Cardiac muscle cell (in vitro differentiated cells and primary cell): ENCODE data around the gene INPP5D. TPM values are rescaled to one million over a fixed set of nuclear protein-coding genes. Genes with fewer than 3 reads are reported as not detected.
"Not testable (repeated sequence)": the region's sequence is repeated elsewhere in the genome, so short reads cannot be mapped to it uniquely, and the experiment has no call there.

Experiments used
- DNase-seq, 2 donors: peaks; one replicate each; pipeline versions ENCODE4 v3.0.0 to v3.0.0-alpha.2; 2010 to 2017; ENCODE audit warnings: low read depth in 1 of 2, low spot score in 1 of 2
- H3K27ac ChIP-seq: fragments of 200-600 bp; sonication (generic); 2 replicates; pipeline ENCODE4 v1.5.1; 2016
- H3K27me3 ChIP-seq: fragments of 200-600 bp; sonication (generic); 2 replicates; pipeline ENCODE4 v1.6.0; 2016; ENCODE audit warnings: control low read depth
- H3K36me3 ChIP-seq: fragments of 200-600 bp; sonication (generic); 2 replicates; pipeline ENCODE4 v1.5.1; 2016; ENCODE audit warnings: control low read depth
- H3K4me1 ChIP-seq: fragments of 200-600 bp; sonication (generic); 2 replicates; pipeline ENCODE4 v1.8.1; 2017; ENCODE audit warnings: low read depth, mild to moderate bottlenecking, mixed run types
- H3K4me3 ChIP-seq: fragments of 200-600 bp; sonication (generic); 2 replicates; pipeline ENCODE4 v1.5.1; 2016; ENCODE audit warnings: mild to moderate bottlenecking
- H3K9me3 ChIP-seq: fragments of 200-600 bp; sonication (generic); 2 replicates; pipeline ENCODE4 v1.5.1; 2017; ENCODE audit warnings: low read depth, mild to moderate bottlenecking, control low read depth
- polyA plus RNA-seq: library from polyadenylated mRNA; unstranded; fragments of >200 nt; fragmentation: Nextera tagmentation; extraction: Ambion mirVana; gene quantifications from 2 replicates; pipeline ENCODE4 v1.2.1, GENCODE V29; 2016
- total RNA-seq: library from RNA; depleted of rRNA; stranded (reverse); fragments of >200 nt; gene quantifications from 2 replicates; pipeline ENCODE4 v1.2.3, GENCODE V29; 2016
- TF ChIP-seq, protein P1 (sequence below): IDR thresholded peaks from 2 replicates; pipeline ENCODE4 v1.5.1; 2012; ENCODE audit warnings: low read depth, mild to moderate bottlenecking, low read length

The INPP5D gene
- total and polyA plus RNA-seq, 2 experiments from 2014 or later: 4.5 to 6.8 TPM

GRCh38 chr2:233047206-233047605 is 12.9 kb upstream of the INPP5D start:
- TF ChIP-seq, protein P1, sequence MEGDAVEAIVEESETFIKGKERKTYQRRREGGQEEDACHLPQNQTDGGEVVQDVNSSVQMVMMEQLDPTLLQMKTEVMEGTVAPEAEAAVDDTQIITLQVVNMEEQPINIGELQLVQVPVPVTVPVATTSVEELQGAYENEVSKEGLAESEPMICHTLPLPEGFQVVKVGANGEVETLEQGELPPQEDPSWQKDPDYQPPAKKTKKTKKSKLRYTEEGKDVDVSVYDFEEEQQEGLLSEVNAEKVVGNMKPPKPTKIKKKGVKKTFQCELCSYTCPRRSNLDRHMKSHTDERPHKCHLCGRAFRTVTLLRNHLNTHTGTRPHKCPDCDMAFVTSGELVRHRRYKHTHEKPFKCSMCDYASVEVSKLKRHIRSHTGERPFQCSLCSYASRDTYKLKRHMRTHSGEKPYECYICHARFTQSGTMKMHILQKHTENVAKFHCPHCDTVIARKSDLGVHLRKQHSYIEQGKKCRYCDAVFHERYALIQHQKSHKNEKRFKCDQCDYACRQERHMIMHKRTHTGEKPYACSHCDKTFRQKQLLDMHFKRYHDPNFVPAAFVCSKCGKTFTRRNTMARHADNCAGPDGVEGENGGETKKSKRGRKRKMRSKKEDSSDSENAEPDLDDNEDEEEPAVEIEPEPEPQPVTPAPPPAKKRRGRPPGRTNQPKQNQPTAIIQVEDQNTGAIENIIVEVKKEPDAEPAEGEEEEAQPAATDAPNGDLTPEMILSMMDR: no peak
- H3K27ac ChIP-seq: no peak overlapping the region

DNA sequence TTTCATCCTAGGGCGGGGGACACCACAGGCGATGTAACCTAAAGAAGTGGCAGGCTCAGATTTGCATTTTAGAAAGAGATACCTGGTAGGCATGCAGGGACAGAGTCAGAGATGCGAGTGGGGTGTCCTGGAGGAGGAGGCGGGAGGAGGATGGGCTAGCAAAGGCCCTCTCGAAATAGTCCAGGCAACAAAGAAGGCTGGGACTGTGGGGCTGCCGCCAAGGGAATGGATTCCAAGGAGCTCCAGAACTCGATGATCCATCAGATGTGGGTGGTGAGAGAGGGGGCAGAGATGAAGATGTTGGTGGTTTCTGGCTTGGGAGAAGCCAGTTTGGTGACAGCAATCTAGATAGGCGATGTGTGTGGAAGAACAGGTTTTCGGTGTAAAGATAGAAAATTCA is 12.5 kb upstream of the INPP5D start:
- Histone ChIP-seq H3K4me3 (no peak overlapping the region), H3K36me3 (no peaks in the 10 kb centered on the region), H3K27ac (no peak overlapping the region), H3K9me3 (no peaks in the 10 kb centered on the region), H3K4me1 (no peaks in the 10 kb centered on the region), H3K27me3 (peaks cover 17% of the 10 kb centered on the region)
- no peak for DNase-seq
- TF ChIP-seq, protein P1: no peak

More at GRCh38 chr2:233047206-233047605, 12.9 kb upstream of the INPP5D start:
- no peak for DNase-seq
- no peak overlapping the region for H3K4me3 ChIP-seq
- H3K4me1 ChIP-seq: no peaks in the 10 kb centered on the region
- no peaks in the 10 kb centered on the region for H3K9me3 ChIP-seq
- H3K27me3 ChIP-seq: peaks cover 17% of the 10 kb centered on the region
- no peaks in the 10 kb centered on the region for H3K36me3 ChIP-seq

- no peaks in the 10 kb centered on the region for H3K4me1 ChIP-seq
Observed at GRCh38 chr2:233048569-233049193, 11.5 kb upstream of the INPP5D start.

GRCh38 chr2:233049194-233049761 is 10.9 kb upstream of the INPP5D start:
- Histone ChIP-seq H3K36me3 (no peaks in the 10 kb centered on the region), H3K4me3 (no peak overlapping the region), H3K9me3 (no peaks in the 10 kb centered on the region), H3K27me3 (peaks cover 20% of the 10 kb centered on the region), H3K4me1 (no peaks in the 10 kb centered on the region), H3K27ac (no peak overlapping the region)
- no peak for DNase-seq
- TF ChIP-seq, protein P1: no peak

More at GRCh38 chr2:233048569-233049193, 11.5 kb upstream of the INPP5D start:
- Histone ChIP-seq H3K36me3 (no peaks in the 10 kb centered on the region), H3K9me3 (no peaks in the 10 kb centered on the region), H3K27me3 (peaks cover 17% of the 10 kb centered on the region), H3K27ac (no peak overlapping the region), H3K4me3 (no peak overlapping the region)
- TF ChIP-seq, protein P1: no peak
- no peak for DNase-seq

GRCh38 chr2:233051241-233052149 is 8.6 kb upstream of the INPP5D start:
- Histone ChIP-seq H3K36me3 (no peaks in the 10 kb centered on the region), H3K27ac (no peak overlapping the region), H3K27me3 (peaks cover 23% of the 10 kb centered on the region), H3K4me1 (no peaks in the 10 kb centered on the region), H3K9me3 (no peaks in the 10 kb centered on the region), H3K4me3 (no peak overlapping the region)
- DNase-seq: peak in 1 of 2 donors; percentile 90
- TF ChIP-seq, protein P1: no peak

DNA sequence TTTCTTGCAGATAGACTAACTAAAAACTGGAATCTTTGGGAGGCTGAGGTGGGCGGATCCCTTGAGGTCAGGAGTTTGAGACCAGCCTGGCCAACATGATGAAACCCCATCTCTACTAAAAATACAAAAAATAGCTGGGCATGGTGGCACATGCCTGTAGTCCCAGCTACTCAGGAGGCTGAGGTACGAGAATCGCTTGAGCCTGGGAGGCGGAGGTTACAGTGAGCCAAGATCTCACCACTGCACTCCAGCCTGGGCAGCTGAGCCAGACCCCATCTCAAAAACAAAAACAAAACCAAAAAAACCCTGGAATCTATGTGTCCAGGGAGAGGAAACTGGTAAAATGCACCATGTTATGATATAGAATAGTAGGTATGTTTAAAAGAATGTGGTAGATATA is 7.6 kb upstream of the INPP5D start:
- not testable (repeated sequence) for H3K4me3 ChIP-seq, H3K36me3 ChIP-seq, H3K9me3 ChIP-seq, H3K27ac ChIP-seq, H3K4me1 ChIP-seq, DNase-seq
- H3K27me3 ChIP-seq: peaks cover 23% of the 10 kb centered on the region
